Prostate gland (tissue), 2 donors: ENCODE data around the gene RBM24. TPM values are rescaled to one million over a fixed set of nuclear protein-coding genes. Genes with fewer than 3 reads are reported as not detected.

Experiments used
- DNase-seq: peaks from one replicate; pipeline ENCODE4 v3.0.0-alpha.2; 2019; ENCODE audit warnings: low spot score
- H3K27ac ChIP-seq, 2 donors: fragments of 200-600 bp; sonication (generic); 2 replicates each; pipeline ENCODE4 v1.5.1; 2017 to 2019
- H3K27me3 ChIP-seq: fragments of 200-600 bp; sonication (generic); replicated peaks from 2 replicates; pipeline ENCODE4 v1.5.1; 2019; ENCODE audit not compliant: insufficient read depth
- H3K36me3 ChIP-seq, 2 donors: fragments of 200-600 bp; sonication (generic); 1 replicate in 1 of 2; 2 replicates in 1 of 2; pipeline versions ENCODE4 v1.5.1 to v1.8.1; 2017 to 2019
- H3K4me1 ChIP-seq: fragments of 200-600 bp; sonication (generic); replicated peaks from 2 replicates; pipeline ENCODE4 v1.5.1; 2019
- H3K4me3 ChIP-seq, 2 donors: fragments of 200-600 bp; sonication (generic); 2 replicates each; pipeline ENCODE4 v1.5.1; 2017 to 2019
- H3K9me3 ChIP-seq: fragments of 200-600 bp; sonication (generic); 2 replicates; pipeline ENCODE4 v1.5.1; 2017
- CTCF ChIP-seq, 4 experiments: fragments of 200-600 bp in 2 of 4; fragments of 450-650 bp in 2 of 4; sonication (generic) in 2 of 4; IDR thresholded peaks; 1 replicate in 3 of 4; 2 replicates in 1 of 4; pipeline ENCODE4 v1.5.1; 2016 to 2019; ENCODE audit warnings: antibody characterized with exemption in 4 of 4, mild to moderate bottlenecking in 2 of 4, moderate library complexity in 2 of 4
- POLR2A ChIP-seq: fragments of 450-650 bp; IDR thresholded peaks from one replicate; pipeline ENCODE4 v1.6.1; 2016; ENCODE audit warnings: antibody characterized with exemption, mild to moderate bottlenecking
- POLR2AphosphoS5 ChIP-seq: sonication (generic); formaldehyde crosslinking; IDR thresholded peaks from one replicate; pipeline ENCODE4 v1.6.1; 2017; ENCODE audit warnings: antibody characterized with exemption
- WGBS: methylation state at CpG from one replicate; pipeline ENCODE4 v1.1.5; 2018; 5-methylcytosine and 5-hydroxymethylcytosine counted together
- intact Hi-C: fragments of 100-400 bp; cut with DNase I; formaldehyde crosslinking; loops from one replicate; pipeline ENCODE4 v1.14.2; 2022
- total RNA-seq, 2 donors: library from RNA; depleted of rRNA; stranded (reverse); fragments of >200 nt; gene quantifications; one replicate each; pipeline ENCODE4 v1.1.0, GENCODE V29; 2016

Gene RBM24
- total RNA-seq, 2 donors from 2014 or later = 4.4 to 13.8 TPM

GRCh38 chr6:17267566-17267965 is 13.6 kb upstream of the RBM24 start:
- intact Hi-C loops = no loop called here
- WGBS = 85% methylated on average over 3 of the region's 3 CpGs
- Histone ChIP-seq H3K4me1 (no peaks in the 10 kb centered on the region), H3K4me3 (no peak overlapping the region), H3K36me3 (no peaks in the 10 kb centered on the region), H3K27me3 (no peaks in the 10 kb centered on the region), H3K27ac (no peak overlapping the region), H3K9me3 (no peaks in the 10 kb centered on the region)
- no peak for DNase-seq
- TF ChIP-seq POLR2A = no peak
- no peak for TF ChIP-seq POLR2AphosphoS5
- no peak for TF ChIP-seq CTCF (IDR thresholded peaks at IDR 0.05)

GRCh38 chr6:17268114-17268513 is 13.0 kb upstream of the RBM24 start:
- TF ChIP-seq POLR2AphosphoS5 = no peak
- no peak for TF ChIP-seq POLR2A
- no peak for TF ChIP-seq CTCF (IDR thresholded peaks at IDR 0.05)
- Histone ChIP-seq H3K36me3 (no peaks in the 10 kb centered on the region), H3K4me1 (no peaks in the 10 kb centered on the region), H3K27ac (no peak overlapping the region), H3K27me3 (no peaks in the 10 kb centered on the region), H3K9me3 (no peaks in the 10 kb centered on the region), H3K4me3 (no peak overlapping the region)
- intact Hi-C loops = no loop called here
- 70% methylated on average over 6 of the region's 6 CpGs for whole genome bisulfite sequencing
- no peak for DNase-seq

GRCh38 chr6:17269840-17270239 is 11.3 kb upstream of the RBM24 start:
- H3K27ac ChIP-seq = no peak overlapping the region
- intact Hi-C loops = no loop called here
- 76% methylated on average over 3 of the region's 3 CpGs for WGBS

DNA sequence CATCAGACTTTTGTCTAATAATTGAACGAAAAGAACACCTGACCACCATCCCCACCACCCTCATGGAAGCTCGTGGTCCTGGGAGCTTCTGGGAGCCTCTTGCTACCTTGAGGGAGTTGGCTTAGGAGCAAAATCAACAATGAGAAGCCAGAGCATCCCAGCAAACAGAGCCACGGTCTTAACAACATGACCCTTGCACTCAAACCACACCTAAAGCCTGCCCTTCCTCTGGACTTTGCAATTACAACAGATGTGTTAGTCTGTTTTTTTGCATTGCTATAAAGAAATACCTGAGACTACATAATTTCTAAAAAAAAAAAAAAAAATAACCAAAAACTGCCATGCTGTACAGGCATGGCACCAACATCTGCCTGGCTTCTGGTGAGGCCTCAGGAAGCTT is 9.5 kb upstream of the RBM24 start:
- Histone ChIP-seq H3K4me1 (no peaks in the 10 kb centered on the region), H3K27ac (no peak overlapping the region), H3K4me3 (no peak overlapping the region), H3K36me3 (no peaks in the 10 kb centered on the region), H3K9me3 (no peaks in the 10 kb centered on the region), H3K27me3 (no peaks in the 10 kb centered on the region)
- intact Hi-C loops = no loop called here
- 72% methylated on average over 3 of the region's 3 CpGs for WGBS
- TF ChIP-seq POLR2A (no peak), CTCF (IDR thresholded peaks at IDR 0.05) (no peak), POLR2AphosphoS5 (no peak)
- no peak for DNase-seq

More at GRCh38 chr6:17269840-17270239, 11.3 kb upstream of the RBM24 start:
- Histone ChIP-seq H3K36me3 (no peaks in the 10 kb centered on the region), H3K9me3 (no peaks in the 10 kb centered on the region), H3K27me3 (no peaks in the 10 kb centered on the region), H3K4me1 (no peaks in the 10 kb centered on the region), H3K4me3 (no peak overlapping the region)
- DNase-seq = no peak
- no peak for TF ChIP-seq POLR2AphosphoS5
- no peak for TF ChIP-seq CTCF (IDR thresholded peaks at IDR 0.05)
- TF ChIP-seq POLR2A = no peak

- Histone ChIP-seq H3K27ac (no peak overlapping the region), H3K27me3 (no peaks in the 10 kb centered on the region), H3K36me3 (no peaks in the 10 kb centered on the region), H3K4me3 (no peak overlapping the region), H3K4me1 (no peaks in the 10 kb centered on the region), H3K9me3 (no peaks in the 10 kb centered on the region)
- TF ChIP-seq POLR2AphosphoS5 (no peak), CTCF (IDR thresholded peaks at IDR 0.05) (no peak), POLR2A (no peak)
- intact Hi-C loops = no loop called here
- 66% methylated on average over 3 of the region's 3 CpGs for WGBS
- no peak for DNase-seq
Measured at GRCh38 chr6:17276766-17277165, 4.4 kb upstream of the RBM24 start.
